AG08395 (cell line): Measurements from ENCODE around the gene PRPH2.
A peak's percentile ranks its signal among the peaks of the same experiment; 100 is the strongest.
"Not testable (repeated sequence)": the region's sequence is repeated elsewhere in the genome, so short reads cannot be mapped to it uniquely, and the experiment has no call there.

Source experiments
- DNase-seq: peaks from one replicate; pipeline ENCODE4 v3.0.0; 2012; ENCODE audit warnings: mixed read lengths, low spot score

The PRPH2 gene

DNA sequence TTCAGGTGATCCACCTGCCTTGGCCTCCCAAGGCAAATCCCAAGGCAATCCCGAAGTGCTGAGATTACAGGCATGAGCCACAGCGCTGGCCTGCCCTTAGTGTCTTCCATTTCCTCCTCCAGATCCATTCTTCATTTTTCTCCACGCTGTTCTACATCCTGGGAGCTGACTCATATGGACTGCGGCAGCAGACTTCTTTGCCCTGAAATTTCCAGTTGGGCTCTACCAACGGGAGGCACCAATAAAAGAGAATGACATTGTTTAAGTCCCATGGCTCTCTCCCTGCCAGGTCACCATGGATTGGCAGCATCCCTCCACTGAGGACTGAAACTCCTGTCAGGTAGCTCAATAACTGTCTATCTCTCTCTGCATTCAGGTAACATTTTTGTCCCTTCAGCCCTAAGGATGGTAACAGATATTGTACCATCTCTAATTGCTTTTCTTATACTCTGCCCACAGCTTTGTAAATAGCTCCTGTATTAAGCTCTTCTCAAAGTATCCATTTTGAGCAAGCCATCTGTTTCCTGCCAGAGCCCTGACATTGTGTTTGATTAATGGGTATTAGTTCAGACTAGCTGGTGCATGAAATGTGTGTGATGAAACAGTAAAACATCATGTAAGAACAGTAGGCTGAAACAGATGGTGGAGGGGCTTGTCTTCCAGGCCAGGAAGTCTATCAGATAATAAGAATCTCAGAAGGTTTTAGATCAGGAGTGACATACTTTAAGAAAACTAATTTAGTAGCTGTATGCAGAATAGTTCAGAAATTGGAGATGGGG lies 19.9 kb upstream of the PRPH2 start:
- DNase-seq: no peak

DNA sequence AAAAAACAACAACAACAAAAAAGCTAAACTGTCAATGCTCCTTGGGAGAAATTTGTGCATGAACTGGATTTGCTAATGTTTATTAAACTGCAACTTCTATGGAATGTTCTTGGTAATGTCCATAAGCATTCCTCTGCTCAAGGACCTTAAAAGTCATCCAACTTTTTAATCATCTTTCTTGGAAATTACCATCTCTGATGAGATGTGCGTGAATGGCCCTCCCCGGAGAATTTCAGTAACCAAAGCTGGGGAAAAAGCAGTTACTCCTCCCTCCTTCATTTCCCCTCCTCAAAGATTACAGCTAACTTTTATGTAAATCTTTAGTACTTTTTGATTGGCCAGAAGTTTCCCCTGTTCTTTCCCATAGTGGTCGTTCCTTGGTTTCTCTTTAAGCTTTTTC lies 18.3 kb upstream of the PRPH2 start:
- no peak for DNase-seq

DNA sequence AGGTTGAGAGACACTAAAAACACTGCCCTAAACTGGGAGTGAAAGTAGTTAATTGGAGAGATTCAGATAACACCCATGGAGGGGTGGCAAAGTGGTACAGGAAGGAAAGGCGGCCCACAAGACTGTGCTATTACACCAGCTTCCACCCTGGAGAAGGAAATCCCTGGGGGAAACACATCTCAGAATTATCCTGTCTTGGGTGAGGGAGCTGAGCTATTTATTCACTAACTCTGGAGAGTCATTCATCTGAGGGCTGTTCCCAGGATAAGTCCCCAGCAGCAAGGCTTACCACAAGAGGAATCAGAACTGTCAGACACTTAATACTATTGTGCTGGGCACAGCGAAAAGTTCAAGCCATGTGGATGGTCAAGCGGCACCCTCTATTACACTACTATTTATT lies 13.6 kb upstream of the PRPH2 start:
- no peak for DNase-seq

DNA sequence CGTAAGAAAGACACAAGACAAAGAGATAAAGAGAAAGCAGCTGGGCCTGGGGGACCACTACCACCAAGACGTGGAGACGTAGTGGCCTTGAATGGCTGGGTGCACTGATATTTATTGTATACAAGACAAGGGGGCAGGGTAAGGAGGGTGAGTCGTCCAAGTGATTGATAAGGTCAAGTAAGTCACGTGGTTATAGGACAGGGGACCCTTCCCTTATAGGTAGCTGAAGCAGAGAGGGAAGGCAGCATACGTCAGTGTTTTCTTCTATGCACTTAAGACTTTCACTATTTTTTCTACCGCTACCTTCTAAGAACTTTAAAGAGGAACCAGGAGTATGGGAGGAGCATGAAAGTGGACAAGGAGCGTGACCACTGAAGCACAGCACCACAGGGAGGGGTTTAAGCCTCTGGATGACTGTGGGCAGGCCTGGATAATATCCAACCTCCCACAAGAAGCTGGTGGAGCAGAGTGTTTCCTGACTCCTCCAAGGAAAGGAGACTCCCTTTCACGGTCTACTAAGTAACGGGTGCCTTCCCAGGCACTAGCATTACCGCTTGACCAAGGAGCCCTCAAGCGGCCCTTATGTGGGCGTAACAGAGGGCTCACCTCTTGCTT lies 11.6 kb upstream of the PRPH2 start:
- not testable (repeated sequence) for DNase-seq

DNA sequence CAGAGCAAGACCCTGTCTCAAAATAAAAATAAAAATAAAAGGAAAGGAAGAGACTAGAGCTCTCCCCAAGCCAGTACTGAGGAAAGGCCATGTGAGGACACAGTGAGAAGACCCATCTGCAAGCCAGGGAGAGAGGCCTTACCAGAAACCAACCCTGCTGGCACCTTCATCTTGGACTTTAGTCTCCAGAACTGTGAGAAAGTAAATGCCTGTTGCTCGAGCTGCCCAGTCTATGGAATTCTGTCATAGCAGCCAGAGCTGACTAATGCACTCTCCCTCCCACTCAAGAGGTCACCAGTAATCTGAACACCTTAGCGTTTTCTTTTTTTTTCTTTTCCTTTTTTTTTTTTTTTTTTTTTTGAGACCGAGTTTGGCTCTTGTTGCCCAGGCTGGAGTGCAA lies 7.3 kb upstream of the PRPH2 start:
- DNase-seq: no peak

DNA sequence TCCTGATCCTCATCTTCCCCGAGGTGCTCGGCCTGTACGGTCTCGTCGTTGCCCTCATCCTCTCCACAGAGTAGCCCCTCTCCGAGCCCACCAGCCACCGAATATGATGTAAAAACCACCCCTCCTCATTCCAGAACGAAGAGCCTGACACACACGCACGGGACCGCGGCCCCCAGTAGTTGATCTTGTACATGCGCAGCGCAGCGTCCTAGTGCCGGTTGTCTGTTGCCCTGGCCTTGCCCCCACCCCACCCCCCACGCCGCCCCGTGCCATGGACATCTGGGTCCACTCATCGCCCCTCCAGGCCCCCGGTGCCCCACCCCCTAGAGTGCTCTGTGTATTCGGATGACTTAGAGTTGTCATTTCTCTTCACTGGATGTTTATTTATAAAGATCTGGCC lies 5.2 kb upstream of the PRPH2 start:
- no peak for DNase-seq

DNA sequence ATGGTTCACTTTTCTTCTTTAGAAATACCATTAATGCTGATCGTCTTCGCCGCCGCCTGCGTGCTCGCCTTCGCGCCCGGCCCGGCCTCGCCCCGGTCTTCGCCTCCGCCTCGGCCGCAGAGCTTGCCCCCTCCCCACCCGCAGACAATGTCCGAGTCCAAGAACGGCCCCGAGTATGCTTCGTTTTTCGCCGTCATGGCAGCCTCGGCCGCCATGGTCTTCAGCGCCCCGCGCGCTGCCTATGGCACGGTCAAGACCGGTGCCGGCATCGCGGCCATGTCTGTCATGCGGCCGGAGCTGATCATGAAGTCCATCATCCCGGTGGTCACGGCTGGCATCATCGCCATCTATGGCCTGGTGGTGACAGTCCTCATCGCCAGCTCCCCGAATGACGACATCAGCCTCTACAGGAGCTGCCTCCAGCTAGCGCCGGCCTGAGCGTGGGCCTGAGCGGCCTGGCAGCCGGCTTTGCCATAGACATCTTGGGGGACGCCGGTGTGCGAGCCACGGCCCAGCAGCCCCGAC lies 4.8 kb upstream of the PRPH2 start:
- DNase-seq: no peak

DNA sequence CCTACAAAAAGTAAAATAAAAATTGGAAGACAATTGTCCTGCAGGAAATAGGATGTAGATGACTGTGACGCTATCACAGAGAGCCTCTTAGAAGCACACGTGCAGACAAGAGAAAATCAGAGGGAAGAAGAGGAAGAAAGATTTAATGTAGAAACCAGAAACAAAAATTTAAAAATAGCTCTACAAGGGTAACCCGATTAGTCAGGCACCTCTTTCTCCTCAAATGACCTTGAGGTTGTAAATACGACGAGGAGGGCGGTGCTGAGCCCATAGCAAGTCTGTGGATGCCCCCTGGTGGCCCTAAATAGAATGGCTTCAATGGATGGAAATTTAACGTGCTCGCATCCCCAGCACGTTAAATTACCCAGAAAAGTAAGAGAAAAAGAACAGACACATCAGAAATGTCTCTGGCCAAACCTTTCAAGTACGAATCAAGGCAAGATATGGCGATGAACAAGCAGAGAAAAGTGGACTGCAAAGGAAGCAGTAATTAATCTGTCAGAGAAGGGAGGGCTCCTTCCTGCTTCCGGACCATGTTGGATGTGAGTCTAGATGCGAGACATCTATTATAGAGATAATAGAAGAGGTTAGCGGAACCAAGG lies 4.2 kb upstream of the PRPH2 start:
- DNase-seq: peak; percentile 89

DNA sequence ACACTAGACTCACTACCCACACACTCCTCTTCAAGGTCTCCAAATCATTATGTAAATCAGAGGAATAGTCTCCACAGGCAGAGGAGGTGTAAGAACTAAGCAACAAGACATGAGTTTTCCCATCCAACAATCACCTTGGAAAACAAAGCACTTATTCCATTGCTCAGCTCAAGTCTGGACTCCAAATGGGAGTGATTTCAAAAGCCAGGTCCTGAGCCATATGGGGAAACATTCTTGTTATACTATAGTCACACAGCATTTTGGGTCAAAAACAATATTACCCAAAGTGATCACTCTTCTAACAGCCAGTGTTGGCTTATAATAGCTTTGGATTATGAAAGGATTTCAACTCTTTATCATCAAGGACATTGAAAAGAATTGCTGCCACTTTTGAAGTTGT lies 3.6 kb upstream of the PRPH2 start:
- no peak for DNase-seq

DNA sequence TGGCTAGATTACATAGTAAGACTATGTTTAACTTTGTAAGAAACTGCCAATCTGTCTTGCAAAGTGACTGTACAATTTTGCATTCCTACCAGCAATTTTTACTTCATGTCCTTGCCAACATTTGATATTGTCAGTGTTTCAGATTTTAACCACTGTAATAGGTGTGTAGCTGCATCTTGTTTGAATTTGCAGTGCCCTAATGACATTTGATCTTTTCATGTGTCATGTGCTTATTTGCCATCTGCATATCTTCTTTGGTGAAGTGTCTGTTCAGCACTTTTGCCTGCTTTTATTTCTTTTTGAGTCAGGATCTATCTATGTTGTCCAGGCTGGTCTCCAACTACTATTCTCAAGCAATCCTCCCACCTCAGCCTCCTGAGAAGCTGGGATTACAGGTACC lies 2.4 kb upstream of the PRPH2 start:
- DNase-seq: no peak

DNA sequence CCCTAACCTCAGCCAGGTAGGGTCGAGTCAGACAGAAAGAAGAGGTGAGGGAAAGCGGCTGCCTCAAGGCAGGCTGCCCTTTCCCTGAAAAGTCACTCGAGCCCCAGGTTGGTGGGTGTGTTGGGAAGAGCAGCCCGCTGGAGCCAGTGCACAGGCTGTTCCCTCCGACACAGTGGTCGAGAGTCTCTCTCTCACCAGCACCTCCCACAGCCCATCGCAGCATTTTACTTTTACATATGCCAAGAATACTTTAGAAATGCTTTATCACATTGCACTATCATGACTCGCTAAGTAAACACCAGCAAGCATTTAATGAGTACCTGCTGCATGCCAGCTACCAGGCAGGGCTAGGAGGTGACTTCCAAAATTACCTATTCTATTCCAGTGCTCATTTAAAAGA lies 1.7 kb downstream of the PRPH2 start:
- DNase-seq: no peak

DNA sequence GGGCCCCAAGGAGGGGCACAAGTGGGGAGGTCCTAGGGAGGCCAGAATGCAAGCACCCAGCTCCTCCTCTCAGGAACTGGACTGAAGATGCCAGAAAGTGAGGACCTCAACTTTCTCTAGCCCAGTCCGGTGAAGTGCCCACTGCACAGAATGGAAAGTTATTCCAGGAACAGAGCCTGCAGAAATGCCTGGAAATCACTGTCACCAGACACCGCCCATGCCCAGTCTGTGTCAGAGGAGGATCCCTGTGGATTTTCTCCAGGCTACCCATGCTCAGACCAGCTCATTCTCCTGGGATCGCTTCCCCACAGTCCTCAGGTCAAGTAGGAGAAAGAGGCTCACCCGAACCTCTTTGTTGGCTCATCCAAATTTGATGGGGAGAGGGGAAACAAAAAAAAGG lies 6.5 kb downstream of the PRPH2 start:
- no peak for DNase-seq

DNA sequence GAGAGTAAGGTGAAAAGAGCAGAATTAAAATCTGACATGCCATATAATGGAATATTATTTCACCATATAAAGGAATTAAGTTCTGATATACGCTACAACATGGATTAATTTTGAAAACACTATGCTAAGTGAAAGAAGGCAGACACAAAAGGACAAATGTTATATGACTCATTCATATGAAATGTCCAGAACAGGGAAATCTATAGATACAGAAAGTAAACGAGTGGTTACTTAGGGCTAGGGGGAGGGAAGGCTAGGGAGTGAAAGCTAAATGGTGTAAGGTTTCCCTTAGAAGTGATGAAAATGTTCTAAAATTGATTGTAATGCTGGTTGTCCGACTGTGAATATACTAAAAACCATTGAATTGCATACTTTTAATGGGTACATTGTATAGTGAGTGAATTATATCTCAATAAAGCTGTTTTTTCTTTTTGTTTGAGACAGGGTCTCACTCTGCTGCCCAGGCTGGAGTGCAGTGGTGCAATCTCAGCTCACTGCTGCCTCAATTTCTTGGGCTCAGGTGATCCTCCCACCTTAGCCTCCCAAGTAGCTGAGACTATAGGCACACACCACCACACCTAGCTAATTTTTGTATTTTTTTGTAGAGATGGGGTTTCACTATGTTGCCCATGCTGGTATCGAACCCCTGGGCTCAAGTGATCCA lies 8.2 kb downstream of the PRPH2 start:
- DNase-seq: no peak

DNA sequence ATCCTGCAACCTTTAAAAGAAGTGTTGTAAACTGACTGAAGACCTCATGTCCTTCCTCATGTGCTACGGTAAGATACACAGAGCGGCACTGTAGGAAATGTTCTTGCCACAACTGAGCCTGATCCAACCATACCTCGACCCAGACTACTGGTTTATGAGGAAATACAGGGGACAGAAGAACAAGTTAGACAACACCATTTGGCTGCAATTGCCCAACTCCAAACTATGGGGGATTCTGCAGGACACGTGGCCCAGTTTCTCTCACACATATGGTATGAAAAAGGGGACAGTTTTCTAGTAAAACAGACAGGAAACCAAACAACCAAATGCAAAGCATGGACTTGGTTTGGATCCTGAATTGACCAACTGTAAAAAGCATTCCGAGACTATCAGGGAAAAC lies 10.5 kb downstream of the PRPH2 start:
- no peak for DNase-seq

DNA sequence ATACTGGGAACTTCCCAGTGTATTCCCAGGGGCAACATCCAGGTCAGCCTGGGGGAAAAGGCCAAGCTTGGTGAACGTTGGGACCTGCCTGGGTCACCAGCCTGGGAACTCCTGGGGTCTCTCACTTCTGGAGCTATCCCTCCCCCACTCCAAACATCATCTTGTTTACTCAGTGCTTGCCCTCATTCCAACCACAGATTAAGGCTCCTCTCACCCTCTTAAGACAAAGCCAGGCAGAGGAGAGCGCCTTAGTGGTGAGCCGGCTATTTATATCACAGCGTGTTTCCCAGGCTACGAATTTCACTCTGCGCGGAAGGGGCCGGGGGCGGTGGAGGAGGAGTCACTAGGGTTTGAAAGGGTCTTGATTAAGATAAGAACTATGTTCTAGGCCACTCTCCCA lies 12.1 kb downstream of the PRPH2 start:
- no peak for DNase-seq

DNA sequence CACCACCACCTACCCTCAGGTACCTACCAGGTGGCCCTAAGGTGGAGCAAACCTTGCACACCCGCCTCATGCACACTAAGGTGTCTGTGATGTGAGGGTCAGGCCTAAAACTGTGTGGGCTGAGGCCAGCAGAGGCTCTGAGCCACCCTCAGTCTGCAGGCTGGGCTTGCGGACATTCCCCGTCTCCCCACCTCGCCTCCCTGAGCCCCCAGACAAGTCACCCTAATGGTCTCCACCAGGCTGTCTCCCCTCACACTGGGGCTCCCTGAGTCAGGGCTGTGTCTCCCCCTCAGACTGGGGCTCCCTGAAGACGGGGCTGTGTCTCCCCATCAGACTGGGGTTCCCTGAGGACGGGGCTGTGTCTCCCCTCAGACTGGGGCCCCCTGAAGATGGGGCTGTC lies 12.5 kb downstream of the PRPH2 start:
- DNase-seq: no peak

DNA sequence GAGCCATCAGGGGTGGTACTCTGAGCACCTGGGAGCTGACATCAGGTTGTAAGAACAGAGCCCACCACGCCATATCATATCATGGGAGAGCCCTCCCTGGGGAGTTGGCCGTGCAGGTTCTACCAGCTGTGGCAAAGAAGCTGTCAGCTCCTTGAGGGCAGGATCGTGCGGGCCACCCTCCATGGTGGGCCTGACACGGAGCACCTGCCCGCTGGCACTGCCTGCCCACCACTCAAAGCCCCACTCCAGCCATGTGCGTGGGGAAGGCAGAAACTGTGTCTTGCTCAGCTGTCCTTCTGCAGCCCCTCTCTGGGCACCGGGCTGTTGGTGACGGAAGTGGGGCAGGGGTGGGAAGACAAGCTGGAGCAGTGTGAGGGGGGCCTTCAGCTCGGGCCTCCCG lies 14.3 kb downstream of the PRPH2 start:
- DNase-seq: no peak

DNA sequence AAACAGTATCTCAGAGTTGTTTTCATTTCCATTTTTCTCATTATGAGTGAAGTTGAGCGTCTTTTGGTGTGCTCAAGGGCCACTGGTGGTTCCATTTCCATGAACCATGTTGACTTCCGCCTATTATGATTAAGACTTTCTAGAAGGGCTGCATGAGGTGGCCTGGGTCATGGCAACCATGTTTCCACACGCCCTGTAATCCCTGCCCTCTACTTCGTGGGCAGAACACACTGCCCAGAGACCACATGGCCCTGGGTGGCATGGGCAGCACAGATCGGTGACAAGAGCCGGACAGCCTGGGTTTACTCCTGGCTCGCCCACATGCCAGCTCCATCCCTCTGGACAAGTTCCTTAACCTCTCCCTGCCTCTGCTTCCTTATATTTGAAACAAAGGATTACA lies 14.8 kb downstream of the PRPH2 start:
- no peak for DNase-seq

DNA sequence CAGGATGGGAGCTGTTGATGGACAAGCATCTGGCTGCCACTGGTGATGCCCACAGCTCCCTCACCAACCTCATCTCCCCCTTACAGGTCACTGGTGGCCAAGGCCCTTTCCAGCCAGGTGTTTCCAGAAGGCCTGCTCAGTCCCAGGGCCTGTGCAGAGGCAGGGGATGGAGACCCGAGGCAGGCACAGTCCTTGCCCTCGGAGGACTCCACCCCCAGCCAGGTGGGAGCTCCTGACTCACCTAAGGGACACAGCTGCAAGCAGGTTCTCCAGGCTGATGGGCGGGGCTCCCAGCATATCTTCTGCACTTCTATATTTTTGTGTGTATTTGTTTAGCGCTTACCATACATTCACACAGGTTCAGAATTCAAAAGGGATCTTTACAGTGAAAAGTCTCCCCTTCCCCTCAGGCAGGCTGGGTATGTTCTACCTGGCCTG lies 17.4 kb downstream of the PRPH2 start:
- DNase-seq: no peak

DNA sequence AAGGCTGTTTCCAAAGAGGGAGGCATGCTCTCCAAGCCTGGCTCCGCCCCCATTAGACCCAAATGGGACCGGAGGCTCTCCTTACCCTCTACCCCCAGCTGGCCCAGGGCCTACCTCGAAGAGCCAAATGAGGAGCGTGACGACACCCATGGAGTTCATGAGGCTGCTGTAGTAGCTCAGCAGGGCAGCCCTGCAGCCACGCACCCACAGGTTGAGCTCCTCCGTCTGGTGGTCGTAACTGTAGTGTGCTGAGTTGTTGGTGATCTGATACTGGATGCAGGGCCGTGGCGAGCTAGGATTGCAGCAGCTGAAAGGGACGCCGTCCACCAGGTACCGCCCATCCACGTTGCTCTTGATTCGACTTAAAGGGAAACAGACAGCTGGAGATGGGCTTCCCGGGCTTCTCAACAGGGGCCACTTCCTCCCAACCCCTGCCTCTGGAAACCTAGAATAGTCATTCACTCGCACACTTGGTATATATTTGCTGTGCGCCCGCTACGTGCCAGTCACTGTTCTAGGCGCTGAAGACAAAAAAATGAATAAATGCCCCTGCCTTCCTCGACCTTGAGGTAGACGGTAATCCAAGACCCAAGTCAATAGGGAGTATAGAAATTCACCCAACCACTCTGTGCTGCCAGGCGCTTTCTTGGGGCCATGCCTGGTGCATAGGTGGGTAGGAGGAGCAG lies 18.0 kb downstream of the PRPH2 start:
- no peak for DNase-seq

DNA sequence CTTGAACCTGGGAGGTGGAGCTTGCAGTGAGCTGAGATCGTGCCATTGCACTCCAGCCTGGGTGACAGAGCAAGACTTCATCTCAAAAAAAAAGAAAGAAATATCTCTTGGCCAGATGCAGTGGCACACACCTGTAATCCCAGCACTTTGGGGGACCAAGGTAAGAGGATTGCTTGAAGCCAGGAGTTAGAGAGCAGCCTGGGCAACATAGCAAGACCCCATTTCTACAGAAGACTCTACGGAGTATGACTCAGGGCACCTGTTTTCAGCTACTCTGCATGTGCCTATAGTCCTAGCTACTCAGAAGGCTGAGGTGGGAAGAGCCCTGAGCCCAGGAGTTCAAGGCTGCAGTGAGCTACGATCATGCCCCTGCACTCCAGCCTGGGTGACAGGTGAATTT lies 19.6 kb downstream of the PRPH2 start:
- DNase-seq: not testable (repeated sequence)

DNA sequence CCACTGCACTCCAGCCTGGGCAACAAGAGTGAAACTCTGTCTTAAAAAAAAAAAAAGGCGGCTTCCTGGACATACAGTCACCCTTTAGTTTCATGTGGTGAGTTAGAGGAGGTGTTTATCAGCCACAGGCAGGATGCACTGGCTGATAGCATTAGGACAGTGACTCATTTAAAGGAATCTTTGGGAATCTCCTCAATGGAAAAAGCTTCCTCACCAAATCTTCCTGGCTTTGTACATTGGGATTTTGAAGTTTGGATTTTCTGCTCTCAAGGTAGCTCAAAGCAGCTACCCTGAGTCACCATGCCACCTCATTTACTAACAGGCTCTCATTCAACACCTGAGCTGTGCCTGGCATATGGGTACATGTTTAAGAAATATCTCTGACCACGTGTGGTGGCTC lies 20.2 kb downstream of the PRPH2 start:
- DNase-seq: peak; percentile 47
